ENCODE data around the gene COL12A1. TPM values are rescaled to one million over a fixed set of nuclear protein-coding genes. Genes with fewer than 3 reads are reported as not detected.

The COL12A1 gene
- total and polyA plus RNA-seq, 9 of the 15 experiments (the other 6 are each of a cell fraction or from before 2014, with no cell fraction given), result 0.11 TPM; not detected in 8

DNA sequence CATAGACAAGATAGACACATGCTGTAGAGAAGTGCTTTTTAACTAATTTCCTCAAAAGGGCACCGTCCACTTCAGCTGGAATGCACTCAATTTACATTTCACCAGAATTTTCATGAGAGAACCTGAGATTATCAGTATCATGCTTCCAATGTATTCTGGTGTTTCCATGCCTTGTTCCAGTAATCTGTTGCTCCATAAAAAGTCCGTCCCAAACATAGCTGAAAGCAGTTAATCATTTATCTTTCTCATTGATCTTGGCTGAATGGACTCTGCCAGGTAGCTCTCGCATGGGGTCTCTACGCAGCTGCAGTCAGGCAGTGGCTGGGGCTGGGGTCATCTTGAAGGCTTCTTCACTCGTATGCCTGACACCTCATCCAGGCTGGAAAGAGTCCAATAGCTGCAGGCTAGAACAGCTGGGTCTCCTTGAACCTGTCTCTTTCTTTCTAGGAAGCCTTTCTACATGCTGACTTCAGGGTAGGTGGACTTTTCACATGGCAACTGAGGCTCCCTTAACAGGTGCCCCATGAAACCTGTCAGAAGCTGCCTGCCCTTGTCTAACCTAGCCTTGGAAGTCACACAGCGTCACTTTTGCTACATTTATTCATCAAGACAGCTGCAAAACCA lies 18.6 kb upstream of the COL12A1 start:
- 8% methylated on average over 6 of the region's 6 CpGs for WGBS (ENCODE audit: insufficient coverage, low coverage, missing lambda C conversion rate)
- H3K9ac ChIP-seq (ENCODE audit: insufficient read depth in 1 of 2, low read depth in 2 of 2, low read length in 2 of 2), result no peak overlapping the region

More for the DNA sequence above, 18.6 kb upstream of the COL12A1 start:
- Histone ChIP-seq H3K27me3 (ENCODE audit: control insufficient read depth in 2 of 2, insufficient read depth in 2 of 2, low read length in 2 of 2) (no peaks in the 10 kb centered on the region), H3K79me2 (ENCODE audit: control insufficient read depth, insufficient read depth, low read length) (no peaks in the 10 kb centered on the region), H3K4me1 (replicated peaks in 1 of 2; ENCODE audit: control insufficient read depth in 2 of 2, insufficient read depth in 2 of 2, low read length in 2 of 2) (no peaks in the 10 kb centered on the region), H3K9me3 (replicated peaks; ENCODE audit: control insufficient read depth, insufficient read depth, low read depth, low read length) (no peaks in the 10 kb centered on the region), H3K27ac (ENCODE audit: extremely low read depth, low read depth, low read length) (no peak overlapping the region), H4K20me1 (replicated peaks; ENCODE audit: control insufficient read depth, insufficient read depth, low read length) (no peaks in the 10 kb centered on the region), H3K4me2 (ENCODE audit: insufficient read depth, low read length) (no peak overlapping the region), H2AFZ (ENCODE audit: low read depth, low read length) (no peak overlapping the region), H3K4me3 (no peak overlapping the region), H3K9me1 (ENCODE audit: control insufficient read depth, insufficient read depth, low read length) (no peaks in the 10 kb centered on the region), H3K36me3 (ENCODE audit: control insufficient read depth, insufficient read depth, low read length) (no peaks in the 10 kb centered on the region)
- intact Hi-C loops (cut with micrococcal nuclease) (no loop called here), in situ Hi-C loops (cut with MboI) (no loop called here)
- FAIRE-seq, result no peak
- ChIA-PET POLR2A (no interaction called here), CTCF (ENCODE audit: low intra/inter-chr PET ratio) (no interaction called here)
- no peak; the same call in 1 of the 3 replicates for ATAC-seq
- no TSS peak for BruUV-seq (replicated peaks)
- DNase-seq (ENCODE audit: extremely low read depth in 1 of 4, low spot score in 3 of 4), result no peak
- TF ChIP-seq, protein P1, sequence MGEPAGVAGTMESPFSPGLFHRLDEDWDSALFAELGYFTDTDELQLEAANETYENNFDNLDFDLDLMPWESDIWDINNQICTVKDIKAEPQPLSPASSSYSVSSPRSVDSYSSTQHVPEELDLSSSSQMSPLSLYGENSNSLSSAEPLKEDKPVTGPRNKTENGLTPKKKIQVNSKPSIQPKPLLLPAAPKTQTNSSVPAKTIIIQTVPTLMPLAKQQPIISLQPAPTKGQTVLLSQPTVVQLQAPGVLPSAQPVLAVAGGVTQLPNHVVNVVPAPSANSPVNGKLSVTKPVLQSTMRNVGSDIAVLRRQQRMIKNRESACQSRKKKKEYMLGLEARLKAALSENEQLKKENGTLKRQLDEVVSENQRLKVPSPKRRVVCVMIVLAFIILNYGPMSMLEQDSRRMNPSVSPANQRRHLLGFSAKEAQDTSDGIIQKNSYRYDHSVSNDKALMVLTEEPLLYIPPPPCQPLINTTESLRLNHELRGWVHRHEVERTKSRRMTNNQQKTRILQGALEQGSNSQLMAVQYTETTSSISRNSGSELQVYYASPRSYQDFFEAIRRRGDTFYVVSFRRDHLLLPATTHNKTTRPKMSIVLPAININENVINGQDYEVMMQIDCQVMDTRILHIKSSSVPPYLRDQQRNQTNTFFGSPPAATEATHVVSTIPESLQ (CRISPR knock-in tag; IDR thresholded peaks at IDR 0.05), result no peak
- TF ChIP-seq CTBP1 (IDR thresholded peaks at IDR 0.05; ENCODE audit: borderline replicate concordance) (no peak), ILK (tag; IDR thresholded peaks at IDR 0.05; ENCODE audit: borderline replicate concordance, low read depth) (no peak), ZNF717 (CRISPR knock-in tag; IDR thresholded peaks at IDR 0.05) (no peak), ZBTB1 (CRISPR knock-in tag; IDR thresholded peaks at IDR 0.05; ENCODE audit: borderline replicate concordance, low read depth) (no peak), RBM39 (optimal IDR thresholded peaks at IDR 0.05; ENCODE audit: low read depth, low read length) (no peak), ZNF134 (CRISPR knock-in tag; conservative IDR thresholded peaks at IDR 0.05) (no peak)
- TF ChIP-seq, protein P2, sequence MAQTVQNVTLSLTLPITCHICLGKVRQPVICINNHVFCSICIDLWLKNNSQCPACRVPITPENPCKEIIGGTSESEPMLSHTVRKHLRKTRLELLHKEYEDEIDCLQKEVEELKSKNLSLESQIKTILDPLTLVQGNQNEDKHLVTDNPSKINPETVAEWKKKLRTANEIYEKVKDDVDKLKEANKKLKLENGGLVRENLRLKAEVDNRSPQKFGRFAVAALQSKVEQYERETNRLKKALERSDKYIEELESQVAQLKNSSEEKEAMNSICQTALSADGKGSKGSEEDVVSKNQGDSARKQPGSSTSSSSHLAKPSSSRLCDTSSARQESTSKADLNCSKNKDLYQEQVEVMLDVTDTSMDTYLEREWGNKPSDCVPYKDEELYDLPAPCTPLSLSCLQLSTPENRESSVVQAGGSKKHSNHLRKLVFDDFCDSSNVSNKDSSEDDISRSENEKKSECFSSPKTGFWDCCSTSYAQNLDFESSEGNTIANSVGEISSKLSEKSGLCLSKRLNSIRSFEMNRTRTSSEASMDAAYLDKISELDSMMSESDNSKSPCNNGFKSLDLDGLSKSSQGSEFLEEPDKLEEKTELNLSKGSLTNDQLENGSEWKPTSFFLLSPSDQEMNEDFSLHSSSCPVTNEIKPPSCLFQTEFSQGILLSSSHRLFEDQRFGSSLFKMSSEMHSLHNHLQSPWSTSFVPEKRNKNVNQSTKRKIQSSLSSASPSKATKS (CRISPR knock-in tag; IDR thresholded peaks at IDR 0.05), result no peak
- TF ChIP-seq, protein P3, sequence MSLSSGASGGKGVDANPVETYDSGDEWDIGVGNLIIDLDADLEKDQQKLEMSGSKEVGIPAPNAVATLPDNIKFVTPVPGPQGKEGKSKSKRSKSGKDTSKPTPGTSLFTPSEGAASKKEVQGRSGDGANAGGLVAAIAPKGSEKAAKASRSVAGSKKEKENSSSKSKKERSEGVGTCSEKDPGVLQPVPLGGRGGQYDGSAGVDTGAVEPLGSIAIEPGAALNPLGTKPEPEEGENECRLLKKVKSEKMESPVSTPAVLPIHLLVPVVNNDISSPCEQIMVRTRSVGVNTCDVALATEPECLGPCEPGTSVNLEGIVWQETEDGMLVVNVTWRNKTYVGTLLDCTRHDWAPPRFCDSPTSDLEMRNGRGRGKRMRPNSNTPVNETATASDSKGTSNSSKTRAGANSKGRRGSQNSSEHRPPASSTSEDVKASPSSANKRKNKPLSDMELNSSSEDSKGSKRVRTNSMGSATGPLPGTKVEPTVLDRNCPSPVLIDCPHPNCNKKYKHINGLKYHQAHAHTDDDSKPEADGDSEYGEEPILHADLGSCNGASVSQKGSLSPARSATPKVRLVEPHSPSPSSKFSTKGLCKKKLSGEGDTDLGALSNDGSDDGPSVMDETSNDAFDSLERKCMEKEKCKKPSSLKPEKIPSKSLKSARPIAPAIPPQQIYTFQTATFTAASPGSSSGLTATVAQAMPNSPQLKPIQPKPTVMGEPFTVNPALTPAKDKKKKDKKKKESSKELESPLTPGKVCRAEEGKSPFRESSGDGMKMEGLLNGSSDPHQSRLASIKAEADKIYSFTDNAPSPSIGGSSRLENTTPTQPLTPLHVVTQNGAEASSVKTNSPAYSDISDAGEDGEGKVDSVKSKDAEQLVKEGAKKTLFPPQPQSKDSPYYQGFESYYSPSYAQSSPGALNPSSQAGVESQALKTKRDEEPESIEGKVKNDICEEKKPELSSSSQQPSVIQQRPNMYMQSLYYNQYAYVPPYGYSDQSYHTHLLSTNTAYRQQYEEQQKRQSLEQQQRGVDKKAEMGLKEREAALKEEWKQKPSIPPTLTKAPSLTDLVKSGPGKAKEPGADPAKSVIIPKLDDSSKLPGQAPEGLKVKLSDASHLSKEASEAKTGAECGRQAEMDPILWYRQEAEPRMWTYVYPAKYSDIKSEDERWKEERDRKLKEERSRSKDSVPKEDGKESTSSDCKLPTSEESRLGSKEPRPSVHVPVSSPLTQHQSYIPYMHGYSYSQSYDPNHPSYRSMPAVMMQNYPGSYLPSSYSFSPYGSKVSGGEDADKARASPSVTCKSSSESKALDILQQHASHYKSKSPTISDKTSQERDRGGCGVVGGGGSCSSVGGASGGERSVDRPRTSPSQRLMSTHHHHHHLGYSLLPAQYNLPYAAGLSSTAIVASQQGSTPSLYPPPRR (CRISPR knock-in tag; IDR thresholded peaks at IDR 0.05; ENCODE audit: borderline replicate concordance), result no peak

Data from K562 (cell line).